Measurements from ENCODE around the gene ASF1A.

GRCh38 chr6:118896339-118897136 lies 2.6 kb downstream of the ASF1A start:
- TF ChIP-seq, protein P1, sequence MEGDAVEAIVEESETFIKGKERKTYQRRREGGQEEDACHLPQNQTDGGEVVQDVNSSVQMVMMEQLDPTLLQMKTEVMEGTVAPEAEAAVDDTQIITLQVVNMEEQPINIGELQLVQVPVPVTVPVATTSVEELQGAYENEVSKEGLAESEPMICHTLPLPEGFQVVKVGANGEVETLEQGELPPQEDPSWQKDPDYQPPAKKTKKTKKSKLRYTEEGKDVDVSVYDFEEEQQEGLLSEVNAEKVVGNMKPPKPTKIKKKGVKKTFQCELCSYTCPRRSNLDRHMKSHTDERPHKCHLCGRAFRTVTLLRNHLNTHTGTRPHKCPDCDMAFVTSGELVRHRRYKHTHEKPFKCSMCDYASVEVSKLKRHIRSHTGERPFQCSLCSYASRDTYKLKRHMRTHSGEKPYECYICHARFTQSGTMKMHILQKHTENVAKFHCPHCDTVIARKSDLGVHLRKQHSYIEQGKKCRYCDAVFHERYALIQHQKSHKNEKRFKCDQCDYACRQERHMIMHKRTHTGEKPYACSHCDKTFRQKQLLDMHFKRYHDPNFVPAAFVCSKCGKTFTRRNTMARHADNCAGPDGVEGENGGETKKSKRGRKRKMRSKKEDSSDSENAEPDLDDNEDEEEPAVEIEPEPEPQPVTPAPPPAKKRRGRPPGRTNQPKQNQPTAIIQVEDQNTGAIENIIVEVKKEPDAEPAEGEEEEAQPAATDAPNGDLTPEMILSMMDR (IDR thresholded peaks at IDR 0.05; ENCODE audit: low read depth, low read length): peak; percentile 43
- TF ChIP-seq POLR2A (IDR thresholded peaks at IDR 0.05; ENCODE audit: extremely low read depth, insufficient read length): no peak
- no peak for TF ChIP-seq MAX (IDR thresholded peaks at IDR 0.05; ENCODE audit: low read depth, low read length)

Measured in NB4 (cell line).